ENCODE measurements around the gene GTF2E1. TPM values are rescaled to one million over a fixed set of nuclear protein-coding genes. Genes with fewer than 3 reads are reported as not detected.

Gene GTF2E1
- total RNA-seq, 1 donor from 2014 or later: 31.6 TPM

DNA sequence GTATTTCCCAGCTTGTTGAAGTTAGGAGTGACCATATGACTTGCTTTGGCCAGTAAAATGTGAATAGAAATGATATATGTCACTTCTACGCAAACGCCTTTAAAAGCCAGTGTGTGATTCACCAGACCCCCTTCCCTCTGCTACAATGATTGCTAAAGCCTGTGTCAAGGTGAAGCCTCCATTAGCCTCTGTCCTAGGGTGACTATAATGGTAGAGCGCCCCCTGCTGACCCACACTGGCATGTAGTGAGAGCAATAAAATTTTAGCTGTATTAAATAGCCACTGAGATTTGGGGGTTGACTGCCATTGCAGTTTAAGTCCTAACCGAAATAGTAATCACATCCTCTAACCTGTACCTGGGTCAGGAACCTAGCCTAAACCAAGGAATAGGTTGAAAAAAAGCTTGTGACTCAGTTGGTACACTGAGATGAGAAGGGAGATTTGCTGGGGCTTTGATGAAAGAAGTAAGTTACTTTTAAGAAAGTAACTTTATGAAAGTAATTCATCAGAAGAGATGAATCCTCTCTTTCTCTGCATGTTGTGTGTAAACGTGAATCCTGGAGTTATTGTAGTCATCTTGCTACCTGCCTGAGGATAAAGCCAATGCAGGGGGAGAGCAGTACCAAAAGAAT, 52.6 kb downstream of the GTF2E1 start:
- H3K27ac ChIP-seq (ENCODE audit: low read depth, low read length): no peak overlapping the region
- peak; percentile 66 for DNase-seq (ENCODE audit: low read depth)
- H3K4me3 ChIP-seq (ENCODE audit: insufficient read depth, low read depth, low read length): no peak overlapping the region
- H3K36me3 Mint-ChIP-seq (ENCODE audit: low read depth, unreplicated experiment): no peaks in the 10 kb centered on the region
- H3K9me3 ChIP-seq (ENCODE audit: insufficient read depth, low read depth, low read length): no peaks in the 10 kb centered on the region
- peak overlapping the region; percentile 36 for H3K27ac Mint-ChIP-seq (ENCODE audit: unreplicated experiment)
- no peak overlapping the region for H3K4me3 Mint-ChIP-seq (ENCODE audit: unreplicated experiment)
- no peaks in the 10 kb centered on the region for H3K27me3 Mint-ChIP-seq (ENCODE audit: low read depth, unreplicated experiment)
- peaks cover 27% of the 10 kb centered on the region for H3K4me1 Mint-ChIP-seq (ENCODE audit: low read depth, unreplicated experiment)
- H3K9ac ChIP-seq (ENCODE audit: low read length): no peak overlapping the region
- H3K4me1 ChIP-seq (ENCODE audit: insufficient read depth, low read length): peaks cover 22% of the 10 kb centered on the region
- no peaks in the 10 kb centered on the region for H4K20me1 ChIP-seq (ENCODE audit: insufficient read depth, low read length)
- H3K36me3 ChIP-seq (ENCODE audit: insufficient read depth, low read length): no peaks in the 10 kb centered on the region
- H3K9me3 Mint-ChIP-seq (ENCODE audit: unreplicated experiment): no peaks in the 10 kb centered on the region
- no peak overlapping the region for H2AFZ ChIP-seq (ENCODE audit: low read depth, low read length)
- no peaks in the 10 kb centered on the region for H3K27me3 ChIP-seq (ENCODE audit: insufficient read depth, low read length)
- no peak overlapping the region for H3K4me2 ChIP-seq (ENCODE audit: low read length)
- peak; percentile 65 for FAIRE-seq
- TF ChIP-seq, protein P1, sequence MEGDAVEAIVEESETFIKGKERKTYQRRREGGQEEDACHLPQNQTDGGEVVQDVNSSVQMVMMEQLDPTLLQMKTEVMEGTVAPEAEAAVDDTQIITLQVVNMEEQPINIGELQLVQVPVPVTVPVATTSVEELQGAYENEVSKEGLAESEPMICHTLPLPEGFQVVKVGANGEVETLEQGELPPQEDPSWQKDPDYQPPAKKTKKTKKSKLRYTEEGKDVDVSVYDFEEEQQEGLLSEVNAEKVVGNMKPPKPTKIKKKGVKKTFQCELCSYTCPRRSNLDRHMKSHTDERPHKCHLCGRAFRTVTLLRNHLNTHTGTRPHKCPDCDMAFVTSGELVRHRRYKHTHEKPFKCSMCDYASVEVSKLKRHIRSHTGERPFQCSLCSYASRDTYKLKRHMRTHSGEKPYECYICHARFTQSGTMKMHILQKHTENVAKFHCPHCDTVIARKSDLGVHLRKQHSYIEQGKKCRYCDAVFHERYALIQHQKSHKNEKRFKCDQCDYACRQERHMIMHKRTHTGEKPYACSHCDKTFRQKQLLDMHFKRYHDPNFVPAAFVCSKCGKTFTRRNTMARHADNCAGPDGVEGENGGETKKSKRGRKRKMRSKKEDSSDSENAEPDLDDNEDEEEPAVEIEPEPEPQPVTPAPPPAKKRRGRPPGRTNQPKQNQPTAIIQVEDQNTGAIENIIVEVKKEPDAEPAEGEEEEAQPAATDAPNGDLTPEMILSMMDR (IDR thresholded peaks at IDR 0.05; ENCODE audit: insufficient read depth, low read depth, low read length): peak; percentile 86
- no peak for TF ChIP-seq EZH2 (IDR thresholded peaks at IDR 0.05; ENCODE audit: insufficient read depth, low read length)
- no peaks in the 10 kb centered on the region for H3K79me2 ChIP-seq (ENCODE audit: insufficient read depth, low read length)

- H3K27me3 ChIP-seq (ENCODE audit: insufficient read depth, low read length): no peaks in the 10 kb centered on the region
- H2AFZ ChIP-seq (ENCODE audit: low read depth, low read length): no peak overlapping the region
- FAIRE-seq (no peak), DNase-seq (ENCODE audit: low read depth) (no peak)
- no peaks in the 10 kb centered on the region for H3K9me3 Mint-ChIP-seq (ENCODE audit: unreplicated experiment)
- peaks cover 22% of the 10 kb centered on the region for H3K4me1 ChIP-seq (ENCODE audit: insufficient read depth, low read length)
- H3K9me3 ChIP-seq (ENCODE audit: insufficient read depth, low read depth, low read length): no peaks in the 10 kb centered on the region
- no peak overlapping the region for H3K27ac ChIP-seq (ENCODE audit: low read depth, low read length)
- no peak overlapping the region for H3K4me3 ChIP-seq (ENCODE audit: insufficient read depth, low read depth, low read length)
- no peak for TF ChIP-seq EZH2 (IDR thresholded peaks at IDR 0.05; ENCODE audit: insufficient read depth, low read length)
- TF ChIP-seq, protein P1 (IDR thresholded peaks at IDR 0.05; ENCODE audit: insufficient read depth, low read depth, low read length): no peak
- H3K79me2 ChIP-seq (ENCODE audit: insufficient read depth, low read length): no peaks in the 10 kb centered on the region
- no peak overlapping the region for H3K27ac Mint-ChIP-seq (ENCODE audit: unreplicated experiment)
- H3K4me1 Mint-ChIP-seq (ENCODE audit: low read depth, unreplicated experiment): peaks cover 27% of the 10 kb centered on the region
- no peak overlapping the region for H3K4me3 Mint-ChIP-seq (ENCODE audit: unreplicated experiment)
- H4K20me1 ChIP-seq (ENCODE audit: insufficient read depth, low read length): no peaks in the 10 kb centered on the region
- H3K36me3 ChIP-seq (ENCODE audit: insufficient read depth, low read length): no peaks in the 10 kb centered on the region
- H3K4me2 ChIP-seq (ENCODE audit: low read length): no peak overlapping the region
- H3K27me3 Mint-ChIP-seq (ENCODE audit: low read depth, unreplicated experiment): no peaks in the 10 kb centered on the region
- H3K9ac ChIP-seq (ENCODE audit: low read length): no peak overlapping the region
- no peaks in the 10 kb centered on the region for H3K36me3 Mint-ChIP-seq (ENCODE audit: low read depth, unreplicated experiment)
These were observed 53.4 kb downstream of the GTF2E1 start for GRCh38 chr3:120795959-120796358.

DNA sequence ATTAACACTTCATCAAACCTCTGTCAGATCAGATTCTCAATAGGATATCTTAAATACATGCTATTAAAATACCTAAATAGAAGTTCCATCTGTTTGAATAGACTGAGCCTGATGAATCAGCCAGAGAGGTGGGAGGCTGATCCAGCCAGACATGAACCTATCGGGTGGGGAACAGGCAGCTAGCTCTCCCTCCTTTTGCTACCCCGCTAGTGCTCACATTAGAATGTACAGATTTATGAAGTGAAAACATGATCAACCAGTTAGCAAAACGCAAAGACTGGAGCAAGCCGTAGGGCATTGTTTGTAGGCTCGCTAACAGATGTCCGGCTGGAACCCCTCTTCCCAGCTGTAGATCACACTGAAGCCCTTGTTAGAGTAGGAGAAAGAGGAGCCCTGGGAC, 54.4 kb downstream of the GTF2E1 start:
- no peaks in the 10 kb centered on the region for H3K27me3 Mint-ChIP-seq (ENCODE audit: low read depth, unreplicated experiment)
- no peaks in the 10 kb centered on the region for H3K9me3 Mint-ChIP-seq (ENCODE audit: unreplicated experiment)
- Histone ChIP-seq H3K4me1 (ENCODE audit: insufficient read depth, low read length) (peaks cover 18% of the 10 kb centered on the region), H3K9me3 (ENCODE audit: insufficient read depth, low read depth, low read length) (no peaks in the 10 kb centered on the region), H4K20me1 (ENCODE audit: insufficient read depth, low read length) (no peaks in the 10 kb centered on the region), H3K27ac (ENCODE audit: low read depth, low read length) (no peak overlapping the region), H3K9ac (ENCODE audit: low read length) (no peak overlapping the region), H3K27me3 (ENCODE audit: insufficient read depth, low read length) (no peaks in the 10 kb centered on the region), H3K4me3 (ENCODE audit: insufficient read depth, low read depth, low read length) (no peak overlapping the region), H2AFZ (ENCODE audit: low read depth, low read length) (no peak overlapping the region), H3K4me2 (ENCODE audit: low read length) (no peak overlapping the region), H3K36me3 (ENCODE audit: insufficient read depth, low read length) (no peaks in the 10 kb centered on the region), H3K79me2 (ENCODE audit: insufficient read depth, low read length) (no peaks in the 10 kb centered on the region)
- H3K4me3 Mint-ChIP-seq (ENCODE audit: unreplicated experiment): no peak overlapping the region
- no peak overlapping the region for H3K27ac Mint-ChIP-seq (ENCODE audit: unreplicated experiment)
- FAIRE-seq (no peak), DNase-seq (ENCODE audit: low read depth) (no peak)
- peaks cover 22% of the 10 kb centered on the region for H3K4me1 Mint-ChIP-seq (ENCODE audit: low read depth, unreplicated experiment)
- no peaks in the 10 kb centered on the region for H3K36me3 Mint-ChIP-seq (ENCODE audit: low read depth, unreplicated experiment)
- TF ChIP-seq, protein P1 (IDR thresholded peaks at IDR 0.05; ENCODE audit: insufficient read depth, low read depth, low read length): no peak
- no peak for TF ChIP-seq EZH2 (IDR thresholded peaks at IDR 0.05; ENCODE audit: insufficient read depth, low read length)
